Measurements from ENCODE around the gene PLA2G1B.

- no peak for TF ChIP-seq CHAMP1 (IDR thresholded peaks at IDR 0.05)
- no peak for TF ChIP-seq NFRKB (IDR thresholded peaks at IDR 0.05; ENCODE audit: low read depth)
- TF ChIP-seq E2F5 (CRISPR knock-in tag; IDR thresholded peaks at IDR 0.05): no peak
- TF ChIP-seq GABPB1 (CRISPR knock-in tag; IDR thresholded peaks at IDR 0.05): no peak
Measured at GRCh38 chr12:120328228-120328627, 649 bp upstream of the PLA2G1B start.

Measured in K562 (cell line).